Measurements from ENCODE around the gene MRPS23. TPM values are rescaled to one million over a fixed set of nuclear protein-coding genes. Genes with fewer than 3 reads are reported as not detected.

MRPS23 gene
- polyA plus RNA-seq, 1 experiment = 33.7 TPM

GRCh38 chr17:57838857-57839570, 10.8 kb downstream of the MRPS23 start:
- no peak for DNase-seq (ENCODE audit: low read depth)

GRCh38 chr17:57838453-57838852, 11.4 kb downstream of the MRPS23 start:
- ChIA-PET POLR2A (no interaction called here), CTCF (no interaction called here)
- peaks cover 6% of the 10 kb centered on the region for H3K36me3 ChIP-seq (ENCODE audit: control insufficient read depth, insufficient read depth, low read length)
- DNase-seq (ENCODE audit: low read depth) = no peak
- no peak overlapping the region for H3K4me3 ChIP-seq (ENCODE audit: low read depth, low read length)
- H3K27me3 ChIP-seq (ENCODE audit: control insufficient read depth, insufficient read depth, low read length) = no peaks in the 10 kb centered on the region
- TF ChIP-seq CTCF (IDR thresholded peaks at IDR 0.05; ENCODE audit: insufficient read depth, low read depth, low read length) = no peak

More at GRCh38 chr17:57838857-57839570, 10.8 kb downstream of the MRPS23 start:
- ChIA-PET POLR2A (no interaction called here), CTCF (interaction anchor here (0.8 kb wide), 1 partner anchor 596 kb away, joined by 4 read pairs; no protein-coding TSS in a partner anchor)
- peaks cover 6% of the 10 kb centered on the region for H3K36me3 ChIP-seq (ENCODE audit: control insufficient read depth, insufficient read depth, low read length)
- H3K4me3 ChIP-seq (ENCODE audit: low read depth, low read length) = no peak overlapping the region
- TF ChIP-seq CTCF (IDR thresholded peaks at IDR 0.05; ENCODE audit: insufficient read depth, low read depth, low read length) = no peak
- H3K27me3 ChIP-seq (ENCODE audit: control insufficient read depth, insufficient read depth, low read length) = no peaks in the 10 kb centered on the region

- H3K36me3 ChIP-seq (ENCODE audit: control insufficient read depth, insufficient read depth, low read length) = peaks cover 4% of the 10 kb centered on the region
- H3K4me3 ChIP-seq (ENCODE audit: low read depth, low read length) = no peak overlapping the region
- no peak for TF ChIP-seq CTCF (IDR thresholded peaks at IDR 0.05; ENCODE audit: insufficient read depth, low read depth, low read length)
- POLR2A ChIA-PET = interaction anchor here (0.6 to 0.7 kb wide), 2 partner anchors 221 to 301 kb away, joined by 4 to 6 read pairs; no protein-coding TSS in a partner anchor
- CTCF ChIA-PET = interaction anchor here (0.6 to 4.0 kb wide), 9 partner anchors 11 to 706 kb away, joined by 3 to 43 read pairs (median 17); partner anchors contain the start of gene MRPS23
- no peaks in the 10 kb centered on the region for H3K27me3 ChIP-seq (ENCODE audit: control insufficient read depth, insufficient read depth, low read length)
- DNase-seq (ENCODE audit: low read depth) = no peak
Measured at GRCh38 chr17:57835333-57835900, 14.4 kb downstream of the MRPS23 start.

- no peaks in the 10 kb centered on the region for H3K27me3 ChIP-seq (ENCODE audit: control insufficient read depth, insufficient read depth, low read length)
- ChIA-PET CTCF (interaction anchor here (0.6 to 4.0 kb wide), 29 partner anchors 9 to 828 kb away, joined by 3 to 43 read pairs (median 4); partner anchors contain the start of genes AKAP1, MRPS23 and SRSF1), POLR2A (no interaction called here)
- peaks cover 1% of the 10 kb centered on the region; the same call in 1 of the 2 replicates for H3K36me3 ChIP-seq (ENCODE audit: control insufficient read depth, insufficient read depth, low read length)
- DNase-seq (ENCODE audit: low read depth) = no peak
- no peak overlapping the region for H3K4me3 ChIP-seq (ENCODE audit: low read depth, low read length)
- no peak for TF ChIP-seq CTCF (IDR thresholded peaks at IDR 0.05; ENCODE audit: insufficient read depth, low read depth, low read length)
Measured at GRCh38 chr17:57834146-57834741, 15.6 kb downstream of the MRPS23 start.
